HepG2 (cell line): Measurements from ENCODE around the gene SPON2. TPM values are rescaled to one million over a fixed set of nuclear protein-coding genes. Genes with fewer than 3 reads are reported as not detected.

ENCODE experiments used
- ATAC-seq: fragments of 200-7000 bp; cut with Tn5 transposase; 3 replicates; pipeline ENCODE4 v1.9.1; 2020; ENCODE audit warnings: mild to moderate bottlenecking, moderate library complexity
- BruUV-seq: library from RNA; stranded (reverse); fragments of 400-500 nt; replicated peaks from 2 replicates; lab custom pipeline; 2021; lab: Mats Ljungman, UMichigan
- CTCF ChIA-PET: fragments of 300-600 bp; formaldehyde crosslinking; extraction: SDS; loops from one replicate; lab custom pipeline; 2021; ENCODE audit warnings: low total read pairs, inconsistent platforms, low intra/inter-chr PET ratio; lab: Yijun Ruan, JAX
- POLR2A ChIA-PET: fragments of 350-600 bp; sonication (Branson Sonifier 250); formaldehyde crosslinking; loops from one replicate; lab custom pipeline; 2020; ENCODE audit warnings: antibody characterized with exemption, inconsistent platforms; lab: Yijun Ruan, JAX
- DNase-seq: peaks from one replicate; pipeline ENCODE4 v3.0.0-alpha.2; 2015; ENCODE audit warnings: low spot score
- FAIRE-seq: peaks from 3 replicates; lab custom pipeline; 2011; peaks lifted over from hg19 to GRCh38; lab: Jason Lieb, UNC
- H2AFZ ChIP-seq: one replicate; pipeline ENCODE4 v1.6.1; 2011; ENCODE audit warnings: low read length, inconsistent platforms
- H3K27ac ChIP-seq: fragments of 300-600 bp; 3 replicates; pipeline ENCODE4 v1.8.0; 2011; ENCODE audit warnings: mixed run types, mild to moderate bottlenecking, mixed read lengths, low read length, inconsistent platforms; ENCODE audit not compliant: insufficient read depth; ENCODE audit errors: extremely low read length
- H3K27me3 ChIP-seq, 2 experiments: fragments of 200-600 bp in 1 of 2; 2 replicates in 1 of 2; 3 replicates in 1 of 2; pipeline versions ENCODE4 v1.6.0 to v1.8.0; 2011; ENCODE audit warnings: low read length in 2 of 2, mild to moderate bottlenecking in 2 of 2, moderate library complexity in 2 of 2, inconsistent platforms in 1 of 2; ENCODE audit not compliant: insufficient read depth in 2 of 2, control insufficient read depth in 1 of 2
- H3K36me3 ChIP-seq, 2 experiments: fragments of 200-600 bp in 1 of 2; replicated peaks in 1 of 2; 2 replicates in 1 of 2; 3 replicates in 1 of 2; pipeline versions ENCODE4 v1.5.1 to v1.8.0; 2011; ENCODE audit warnings: low read length in 2 of 2, inconsistent platforms in 1 of 2; ENCODE audit not compliant: insufficient read depth in 2 of 2, control insufficient read depth in 1 of 2
- H3K4me1 ChIP-seq: 2 replicates; pipeline ENCODE4 v1.5.1; 2012; ENCODE audit warnings: low read length, inconsistent platforms; ENCODE audit not compliant: insufficient read depth
- H3K4me2 ChIP-seq: 2 replicates; pipeline ENCODE4 v1.6.0; 2011; ENCODE audit warnings: low read depth, low read length, inconsistent platforms
- H3K4me3 ChIP-seq, 3 experiments: fragments of 200-600 bp in 1 of 3; sonication (generic), shearing (Covaris generic) in 1 of 3; replicated peaks in 1 of 3; 2 replicates each; pipeline ENCODE4 v1.5.1; 2011 to 2016; ENCODE audit warnings: low read length in 3 of 3, inconsistent platforms in 2 of 3, low read depth in 2 of 3, mild to moderate bottlenecking in 2 of 3, control low read depth in 1 of 3, mixed read lengths in 1 of 3; ENCODE audit not compliant: insufficient read depth in 1 of 3
- H3K79me2 ChIP-seq: one replicate; pipeline ENCODE4 v1.6.1; 2011; ENCODE audit warnings: low read length, inconsistent platforms; ENCODE audit not compliant: insufficient read depth
- H3K9ac ChIP-seq: 2 replicates; pipeline ENCODE4 v1.6.0; 2011; ENCODE audit warnings: mild to moderate bottlenecking, low read depth, low read length, inconsistent platforms; ENCODE audit not compliant: insufficient read depth
- H3K9me3 ChIP-seq: 2 replicates; pipeline ENCODE4 v1.5.1; 2012; ENCODE audit warnings: mild to moderate bottlenecking, low read length
- H4K20me1 ChIP-seq: 2 replicates; pipeline ENCODE4 v1.6.0; 2011; ENCODE audit warnings: inconsistent platforms, mild to moderate bottlenecking, low read length, moderate library complexity; ENCODE audit not compliant: insufficient read depth
- CBX1 ChIP-seq: IDR thresholded peaks from one replicate; pipeline ENCODE4 v1.6.1; 2016; ENCODE audit warnings: antibody characterized with exemption, low read depth
- ETV6 ChIP-seq: sonication (generic); formaldehyde crosslinking; conservative IDR thresholded peaks from 2 replicates; pipeline ENCODE4 v1.4.0; 2020; ENCODE audit warnings: missing genetic modification reagents
- FOXC1 ChIP-seq: sonication (generic); formaldehyde crosslinking; IDR thresholded peaks from 2 replicates; pipeline ENCODE4 v1.8.0; 2022; ENCODE audit warnings: mild to moderate bottlenecking, missing genetic modification reagents, borderline replicate concordance
- FOXK1 ChIP-seq: sonication (generic); formaldehyde crosslinking; IDR thresholded peaks from 2 replicates; pipeline ENCODE4 v1.4.0; 2020; ENCODE audit warnings: low read depth, missing genetic modification reagents, borderline replicate concordance
- GATA4 ChIP-seq: sonication (generic); IDR thresholded peaks from 2 replicates; pipeline ENCODE4 v1.6.1; 2016; ENCODE audit warnings: antibody characterized with exemption, low read depth, borderline replicate concordance
- HNF1B ChIP-seq: sonication (generic); formaldehyde crosslinking; IDR thresholded peaks from 2 replicates; pipeline ENCODE4 v1.5.1; 2020; ENCODE audit warnings: mild to moderate bottlenecking, moderate library complexity, missing genetic modification reagents
- LCORL ChIP-seq, 2 experiments: fragments of 450-650 bp in 1 of 2; sonication (generic) in 1 of 2; formaldehyde crosslinking in 1 of 2; IDR thresholded peaks; 2 replicates each; pipeline versions ENCODE4 v1.5.0 to v1.6.1; 2017 to 2020; ENCODE audit warnings: antibody characterized with exemption in 1 of 2, missing genetic modification reagents in 1 of 2
- PPARG ChIP-seq: conservative IDR thresholded peaks from 2 replicates; pipeline ENCODE4 v1.6.1; 2016; ENCODE audit warnings: missing biosample characterization, missing genetic modification reagents
- SMAD1 ChIP-seq: sonication (generic); formaldehyde crosslinking; IDR thresholded peaks from 2 replicates; pipeline ENCODE4 v1.4.0; 2020; ENCODE audit warnings: missing genetic modification reagents, low read depth, mild to moderate bottlenecking, borderline replicate concordance
- TCF7 ChIP-seq: sonication (generic); IDR thresholded peaks from 2 replicates; pipeline ENCODE4 v1.6.1; 2016; ENCODE audit warnings: antibody characterized with exemption, low read depth
- UBTF ChIP-seq: sonication (generic); formaldehyde crosslinking; IDR thresholded peaks from 2 replicates; pipeline ENCODE4 v1.4.0; 2020; ENCODE audit warnings: mild to moderate bottlenecking, missing genetic modification reagents
- ZBTB1 ChIP-seq: sonication (generic); formaldehyde crosslinking; IDR thresholded peaks from 2 replicates; pipeline ENCODE4 v1.4.0; 2020; ENCODE audit warnings: missing genetic modification reagents, borderline replicate concordance
- ZNF44 ChIP-seq: sonication (generic); formaldehyde crosslinking; IDR thresholded peaks from 2 replicates; pipeline ENCODE4 v1.5.1; 2020; ENCODE audit warnings: mild to moderate bottlenecking, missing genetic modification reagents
- ZNF460 ChIP-seq: sonication (generic); formaldehyde crosslinking; IDR thresholded peaks from 2 replicates; pipeline ENCODE4 v1.5.1; 2020; ENCODE audit warnings: missing genetic modification reagents, mild to moderate bottlenecking, borderline replicate concordance
- ZNF530 ChIP-seq: sonication (generic); formaldehyde crosslinking; IDR thresholded peaks from 2 replicates; pipeline ENCODE4 v1.5.0; 2020; ENCODE audit warnings: low read depth, mild to moderate bottlenecking, missing genetic modification reagents
- ZNF549 ChIP-seq: sonication (generic); formaldehyde crosslinking; IDR thresholded peaks from 2 replicates; pipeline ENCODE4 v1.5.0; 2020; ENCODE audit warnings: missing genetic modification reagents
- ZNF570 ChIP-seq: sonication (generic); formaldehyde crosslinking; IDR thresholded peaks from 2 replicates; pipeline ENCODE4 v1.4.0; 2020; ENCODE audit warnings: mild to moderate bottlenecking, missing genetic modification reagents, borderline replicate concordance
- ZNF747 ChIP-seq: sonication (generic); formaldehyde crosslinking; IDR thresholded peaks from 2 replicates; pipeline ENCODE4 v1.8.1; 2023; ENCODE audit warnings: missing genetic modification reagents, mild to moderate bottlenecking, borderline replicate concordance
- ZZZ3 ChIP-seq: sonication (generic); formaldehyde crosslinking; IDR thresholded peaks from 2 replicates; pipeline ENCODE4 v1.4.0; 2020; ENCODE audit warnings: missing genetic modification reagents, mild to moderate bottlenecking, borderline replicate concordance
- WGBS: methylation state at CpG from one replicate; pipeline ENCODE4 v1.1.6; 2017; ENCODE audit warnings: low lambda C conversion rate; 5-methylcytosine and 5-hydroxymethylcytosine counted together
- in situ Hi-C: cut with HindIII; loops from 2 replicates; pipeline ENCODE4 v1.10.0; 2017; ENCODE audit warnings: low pct_unique_long_range_greater_than_20kb; ENCODE audit not compliant: extremely low pct_ligation_motif_present
- intact Hi-C: fragments of 100-400 bp; cut with micrococcal nuclease; formaldehyde crosslinking; loops from one replicate; pipeline ENCODE4 v1.10.0; 2022; ENCODE audit not compliant: unreplicated experiment
- polyA plus RNA-seq, 8 experiments: library from polyadenylated mRNA; depleted of rRNA in 3 of 8; stranded (reverse) in 7 of 8; unstranded in 1 of 8; fragments of >200 nt; fragmentation: Illumina TruSeq in 4 of 8; extraction: Trizol in 4 of 8; gene quantifications; 2 replicates each; pipeline versions ENCODE4 v1.2.1 to v1.2.3, GENCODE V29; 2011 to 2016; ENCODE audit warnings: low read depth in 4 of 8, missing spikeins in 1 of 8, mixed read lengths in 1 of 8; ENCODE audit not compliant: insufficient read depth in 1 of 8
- total RNA-seq, 5 experiments: library from RNA; depleted of rRNA; stranded (reverse); fragments of >200 nt; fragmentation: Illumina TruSeq; extraction: Trizol; gene quantifications; 2 replicates each; pipeline ENCODE4 v1.2.3, GENCODE V29; 2016; ENCODE audit warnings: low read depth in 1 of 5

SPON2 gene
- total and polyA plus RNA-seq, 2 of the 13 experiments (the other 11 are each of a cell fraction or from before 2014, with no cell fraction given) = 17.4 to 55.2 TPM

GRCh38 chr4:1151541-1151940 lies 20.8 kb downstream of the SPON2 start:
- Histone ChIP-seq H3K27ac (no peak overlapping the region), H3K36me3 (no peaks in the 10 kb centered on the region), H3K27me3 (peaks cover 7 to 47% of the 10 kb centered on the region in 2 experiments; a peak in 4 of 5 replicates), H3K79me2 (no peaks in the 10 kb centered on the region), H2AFZ (no peak overlapping the region), H4K20me1 (no peaks in the 10 kb centered on the region), H3K9ac (no peak overlapping the region), H3K4me2 (no peak overlapping the region), H3K4me1 (peaks cover 18% of the 10 kb centered on the region), H3K4me3 (no peak overlapping the region), H3K9me3 (no peaks in the 10 kb centered on the region)
- intact Hi-C loops (no loop called here), in situ Hi-C loops (no loop called here)
- ATAC-seq (no peak), FAIRE-seq (no peak), DNase-seq (no peak)
- ChIA-PET POLR2A (interaction anchor here (1.6 kb wide), 1 partner anchor 195 kb away, joined by 5 read pairs; the partner anchor contains the start of gene UVSSA), CTCF (no interaction called here)
- BruUV-seq = no TSS peak
- no CpG with 5 or more reads among the region's 6 CpGs for WGBS
- TF ChIP-seq LCORL (IDR thresholded peaks at IDR 0.05) = no peak
- TF ChIP-seq LCORL (CRISPR knock-in tag; IDR thresholded peaks at IDR 0.05) = no peak
- TF ChIP-seq TCF7 = no peak
- TF ChIP-seq FOXK1 (CRISPR knock-in tag) = no peak
- no peak for TF ChIP-seq ZBTB1 (CRISPR knock-in tag)
- TF ChIP-seq CBX1 = no peak
- no peak for TF ChIP-seq ZNF570 (CRISPR knock-in tag)
- no peak for TF ChIP-seq ETV6 (CRISPR knock-in tag)
- TF ChIP-seq HNF1B (CRISPR knock-in tag) = no peak
- no peak for TF ChIP-seq UBTF (CRISPR knock-in tag)
- TF ChIP-seq GATA4 = no peak
- no peak for TF ChIP-seq ZNF44
- TF ChIP-seq ZNF530 (CRISPR knock-in tag) = no peak
- TF ChIP-seq ZNF747 = no peak
- no peak for TF ChIP-seq FOXC1 (CRISPR knock-in tag)
- TF ChIP-seq ZNF549 = no peak
- no peak for TF ChIP-seq PPARG (CRISPR knock-in tag)
- TF ChIP-seq ZZZ3 (CRISPR knock-in tag) = no peak
- no peak for TF ChIP-seq SMAD1
- TF ChIP-seq ZNF460 (CRISPR knock-in tag) = no peak
